Stimulated activated CD4-positive, alpha-beta T cell treated with anti-CD3 and anti-CD28 coated beads, TNF-alpha, amount 100 ng/mL, for 48 hours (primary cell): ENCODE results near the gene TCAP.

Experiments used
- DNase-seq, 3 donors: peaks; one replicate each; pipeline ENCODE4 v3.0.0-alpha.2; 2020; ENCODE audit warnings: low read depth in 3 of 3

The TCAP gene

GRCh38 chr17:39664581-39665561 is at the start of gene TCAP:
TSS of gene TCAP (plus strand) at chr17:39665349. CDS start at chr17:39665360, 11 bp downstream.
- no peak for DNase-seq

- DNase-seq = no peak
These were observed 49.7 kb upstream of the TCAP start for GRCh38 chr17:39615434-39615833.

GRCh38 chr17:39617100-39617445 is 48.1 kb upstream of the TCAP start:
- no peak for DNase-seq

- DNase-seq = no peak
These were observed 47.5 kb upstream of the TCAP start for GRCh38 chr17:39617446-39618245.

- DNase-seq = no peak
These were observed 46.8 kb upstream of the TCAP start for GRCh38 chr17:39618246-39618913.

- DNase-seq = no peak
These were observed 46.0 kb upstream of the TCAP start for GRCh38 chr17:39618956-39619785.

GRCh38 chr17:39619786-39620101 is 45.4 kb upstream of the TCAP start:
- DNase-seq = no peak

GRCh38 chr17:39621523-39622379 is 43.4 kb upstream of the TCAP start:
- peak; percentile 71 to 85 (median 74) for DNase-seq

GRCh38 chr17:39622380-39623006 is 42.7 kb upstream of the TCAP start:
- DNase-seq = peak in 2 of 3 donors; percentile 30 to 40

- DNase-seq = peak; percentile 74 to 83 (median 78)
These were observed 41.7 kb upstream of the TCAP start for GRCh38 chr17:39623356-39623950.

GRCh38 chr17:39624313-39624712 is 40.8 kb upstream of the TCAP start:
- DNase-seq = no peak

- DNase-seq = no peak
These were observed 39.9 kb upstream of the TCAP start for GRCh38 chr17:39625198-39625785.

GRCh38 chr17:39626171-39627046 is 38.7 kb upstream of the TCAP start, which contains the start of gene PPP1R1B:
TSS of gene PPP1R1B (plus strand) at chr17:39626952. CDS start at chr17:39627393, 441 bp downstream.
- no peak for DNase-seq

- no peak for DNase-seq
These were observed 38.0 kb upstream of the TCAP start for GRCh38 chr17:39627047-39627711.

- DNase-seq = no peak
These were observed 37.2 kb upstream of the TCAP start for GRCh38 chr17:39627712-39628516.

GRCh38 chr17:39628655-39629493 is 36.3 kb upstream of the TCAP start:
- no peak for DNase-seq
